Panc1 (cell line): Measurements from ENCODE around the gene PLK5. TPM values are rescaled to one million over a fixed set of nuclear protein-coding genes. Genes with fewer than 3 reads are reported as not detected.

Experiments
- ATAC-seq: fragments of 200-7000 bp; cut with Tn5 transposase; 2 replicates; pipeline ENCODE4 v1.9.1; 2020; ENCODE audit warnings: mild to moderate bottlenecking, moderate library complexity
- BruUV-seq: library from RNA; stranded (reverse); fragments of 400-500 nt; replicated peaks from 2 replicates; lab custom pipeline; 2021; lab: Mats Ljungman, UMichigan
- CTCF ChIA-PET: fragments of 300-600 bp; sonication (Branson Sonifier 250); formaldehyde crosslinking; loops from one replicate; lab custom pipeline; 2022; ENCODE audit warnings: antibody characterized with exemption; lab: Charles Lee
- POLR2A ChIA-PET: fragments of 300-600 bp; sonication (Branson Sonifier 250); formaldehyde crosslinking; loops from one replicate; lab custom pipeline; 2022; ENCODE audit warnings: antibody characterized with exemption; lab: Charles Lee
- DNase-seq: peaks from one replicate; pipeline ENCODE4 v3.0.0-alpha.2; 2010; ENCODE audit warnings: low read depth, low spot score
- H3K27ac ChIP-seq: 2 replicates; pipeline ENCODE4 v1.5.1; 2011; ENCODE audit warnings: mild to moderate bottlenecking, low read length, inconsistent platforms
- H3K27me3 ChIP-seq: fragments of 200-500 bp; sonication (Bioruptor generic); 2 replicates; pipeline ENCODE4 v1.6.0; 2014; ENCODE audit warnings: low read length, inconsistent platforms; ENCODE audit not compliant: control insufficient read depth, insufficient read depth
- H3K36me3 ChIP-seq: fragments of 200-500 bp; sonication (Bioruptor generic); 2 replicates; pipeline ENCODE4 v1.5.1; 2014; ENCODE audit warnings: inconsistent platforms, mild to moderate bottlenecking, low read length, moderate library complexity; ENCODE audit not compliant: control insufficient read depth, insufficient read depth
- H3K4me1 ChIP-seq: 2 replicates; pipeline ENCODE4 v1.5.1; 2011; ENCODE audit warnings: inconsistent platforms, mild to moderate bottlenecking, low read length, moderate library complexity; ENCODE audit not compliant: control insufficient read depth, insufficient read depth
- H3K4me3 ChIP-seq, 2 experiments: 2 replicates each; pipeline ENCODE4 v1.5.1; 2011 to 2012; ENCODE audit warnings: low read depth in 2 of 2, low read length in 2 of 2, mild to moderate bottlenecking in 2 of 2, inconsistent platforms in 1 of 2, moderate library complexity in 1 of 2
- H3K9me3 ChIP-seq: fragments of 200-500 bp; sonication (Bioruptor generic); 2 replicates; pipeline ENCODE4 v1.5.1; 2014; ENCODE audit warnings: low read depth, mild to moderate bottlenecking, inconsistent platforms, low read length, moderate library complexity; ENCODE audit not compliant: control insufficient read depth, insufficient read depth
- CTCF ChIP-seq: fragments of 450-650 bp; IDR thresholded peaks from 2 replicates; pipeline ENCODE4 v1.5.1; 2017; ENCODE audit warnings: mild to moderate bottlenecking
- POLR2AphosphoS5 ChIP-seq: IDR thresholded peaks from 2 replicates; pipeline ENCODE4 v1.6.1; 2012; ENCODE audit warnings: mild to moderate bottlenecking, low read depth, low read length, moderate library complexity
- REST ChIP-seq, 2 experiments: IDR thresholded peaks; 2 replicates each; pipeline ENCODE4 v1.6.1; 2011 to 2012; ENCODE audit warnings: low read depth in 2 of 2, control low read depth in 1 of 2, low read length in 1 of 2, mild to moderate bottlenecking in 1 of 2, moderate library complexity in 1 of 2; ENCODE audit not compliant: insufficient read depth in 1 of 2
- SIN3A ChIP-seq: IDR thresholded peaks from 2 replicates; pipeline ENCODE4 v1.6.1; 2012; ENCODE audit warnings: low read depth, mild to moderate bottlenecking, low read length, moderate library complexity, borderline replicate concordance; ENCODE audit not compliant: insufficient read depth
- TCF7L2 ChIP-seq: IDR thresholded peaks from 2 replicates; pipeline ENCODE4 v1.6.1; 2011; ENCODE audit warnings: mild to moderate bottlenecking, low read depth, low read length, inconsistent platforms
- in situ Hi-C: cut with HindIII; loops from 2 replicates; pipeline ENCODE4 v1.10.0; 2016; ENCODE audit warnings: low sequenced_read_pairs, low pct_unique_long_range_greater_than_20kb
- intact Hi-C: fragments of 100-400 bp; cut with micrococcal nuclease; formaldehyde crosslinking; loops from one replicate; pipeline ENCODE4 v1.10.0; 2022; ENCODE audit not compliant: unreplicated experiment
- total RNA-seq: library from RNA; stranded (reverse); gene quantifications from one replicate; pipeline ENCODE4 v1.2.1, GENCODE V29; 2021; ENCODE audit not compliant: unreplicated experiment

The PLK5 gene
- total RNA-seq, 1 experiment from 2014 or later = not detected

DNA sequence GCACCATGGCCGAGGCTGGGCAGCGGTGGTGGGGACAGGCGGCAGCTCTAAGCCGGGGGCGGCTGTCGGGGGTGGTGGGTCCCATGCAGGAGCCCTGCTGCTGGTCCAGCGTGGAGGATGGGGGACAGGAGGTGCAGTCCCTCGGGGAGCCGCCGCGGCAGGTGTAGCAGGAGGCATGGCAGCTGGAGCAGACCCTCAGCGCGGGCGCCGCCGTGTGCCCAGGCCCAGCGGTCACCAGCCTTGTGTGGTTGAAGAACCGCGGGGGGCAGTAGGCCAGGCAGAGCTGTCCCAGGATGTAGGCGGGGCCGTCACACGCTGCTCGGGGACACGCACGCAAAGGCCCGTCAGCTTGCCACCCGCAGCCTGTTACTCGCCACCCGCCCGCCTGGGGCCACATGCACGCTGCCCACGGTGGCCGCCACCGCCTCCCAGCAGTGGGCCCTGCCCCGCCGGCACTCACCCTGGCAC, 42.0 kb upstream of the PLK5 start:
- H3K4me1 ChIP-seq = peaks cover 4% of the 10 kb centered on the region
- no peaks in the 10 kb centered on the region for H3K9me3 ChIP-seq
- ChIA-PET CTCF (no interaction called here), POLR2A (no interaction called here)
- intact Hi-C loops (no loop called here), in situ Hi-C loops (no loop called here)
- no peak overlapping the region for H3K4me3 ChIP-seq
- ATAC-seq = no peak
- no peaks in the 10 kb centered on the region for H3K27me3 ChIP-seq
- no peaks in the 10 kb centered on the region; the same call in 1 of the 2 replicates for H3K36me3 ChIP-seq
- no peak overlapping the region for H3K27ac ChIP-seq
- no peak for TF ChIP-seq REST (IDR thresholded peaks at IDR 0.05; ENCODE audit: insufficient read depth in 1 of 2, low read depth in 2 of 2, low read length in 1 of 2)
- TF ChIP-seq POLR2AphosphoS5 = no peak
- TF ChIP-seq SIN3A = no peak
- TF ChIP-seq CTCF = no peak
- no peak for TF ChIP-seq TCF7L2
- no peak for DNase-seq
- BruUV-seq = no TSS peak

DNA sequence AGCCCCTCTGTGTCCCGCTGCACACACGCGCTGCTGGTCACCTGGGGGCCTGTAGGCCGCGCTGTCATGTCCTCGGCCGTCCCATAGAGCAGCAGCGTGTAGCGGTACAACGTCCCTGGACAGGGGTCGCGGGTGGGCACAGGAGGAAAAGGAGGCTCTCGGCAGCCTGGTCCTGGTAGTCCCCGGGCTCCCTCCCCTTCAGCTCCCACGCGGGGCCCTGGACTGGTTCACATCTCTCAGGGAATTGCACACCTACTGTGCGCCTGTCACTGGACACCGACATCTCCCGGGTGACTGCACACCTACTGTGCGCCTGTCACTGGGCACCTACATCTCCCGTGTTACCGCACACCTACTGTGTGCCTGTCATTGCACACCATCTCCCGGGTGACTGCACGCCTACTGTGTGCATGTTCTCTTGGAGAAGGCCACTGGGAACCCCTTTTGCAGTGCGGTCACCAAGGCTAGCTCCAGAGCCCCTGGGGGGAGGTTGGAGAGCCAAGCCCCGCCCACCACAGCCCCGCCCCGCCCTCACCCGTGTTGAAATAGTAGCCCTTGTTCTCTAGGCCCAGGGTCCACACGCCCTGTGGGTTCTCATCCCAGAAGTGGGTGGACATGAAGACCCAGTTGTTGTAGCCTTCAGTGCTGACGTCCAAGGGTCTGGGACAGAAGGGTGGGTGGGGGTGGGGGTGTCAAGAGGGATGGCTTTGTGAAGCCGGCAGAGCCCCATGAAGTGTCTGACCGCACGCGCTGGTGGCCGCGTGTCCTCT, 41.3 kb upstream of the PLK5 start:
- DNase-seq (no peak), ATAC-seq (no peak)
- no TSS peak for BruUV-seq
- CTCF ChIA-PET = no interaction called here
- Histone ChIP-seq H3K27ac (no peak overlapping the region), H3K36me3 (no peaks in the 10 kb centered on the region; the same call in 1 of the 2 replicates), H3K9me3 (no peaks in the 10 kb centered on the region), H3K27me3 (no peaks in the 10 kb centered on the region), H3K4me3 (no peak overlapping the region), H3K4me1 (no peaks in the 10 kb centered on the region; the same call in 1 of the 2 replicates)
- in situ Hi-C loops (no loop called here), intact Hi-C loops (no loop called here)
- POLR2A ChIA-PET = no interaction called here
- TF ChIP-seq TCF7L2 (no peak), POLR2AphosphoS5 (no peak), REST (IDR thresholded peaks at IDR 0.05; ENCODE audit: insufficient read depth in 1 of 2, low read depth in 2 of 2, low read length in 1 of 2) (no peak), SIN3A (no peak), CTCF (no peak)
